MCF 10A (cell line): ENCODE results near the gene ARL4C. TPM values are rescaled to one million over a fixed set of nuclear protein-coding genes. Genes with fewer than 3 reads are reported as not detected.
A peak's percentile ranks its signal among the peaks of the same experiment; 100 is the strongest.
"Not testable (repeated sequence)": the region's sequence is repeated elsewhere in the genome, so short reads cannot be mapped to it uniquely, and the experiment has no call there.

Experiments
- BruUV-seq: library from RNA; stranded (reverse); fragments of 400-500 nt; replicated peaks from 2 replicates; lab custom pipeline; 2021; lab: Mats Ljungman, UMichigan
- CTCF ChIA-PET: fragments of 300-600 bp; sonication (Branson Sonifier 250); formaldehyde crosslinking; extraction: SDS; loops from one replicate; lab custom pipeline; 2021; ENCODE audit warnings: antibody characterized with exemption, inconsistent platforms; lab: Yijun Ruan, JAX
- POLR2A ChIA-PET: fragments of 300-600, 350-650 bp; sonication (Branson Sonifier 250); formaldehyde crosslinking; extraction: SDS; loops from one replicate; lab custom pipeline; 2020; ENCODE audit warnings: antibody characterized with exemption, inconsistent platforms; lab: Yijun Ruan, JAX
- DNase-seq: peaks from one replicate; pipeline ENCODE4 v3.0.0-alpha.2; 2018; ENCODE audit not compliant: unreplicated experiment
- H3K27ac Mint-ChIP-seq: one replicate; pipeline ENCODE4 v1.8.0; 2022; ENCODE audit warnings: mild to moderate bottlenecking, low read depth, mixed read lengths; ENCODE audit not compliant: unreplicated experiment
- H3K27me3 Mint-ChIP-seq: one replicate; pipeline ENCODE4 v1.8.0; 2022; ENCODE audit warnings: mixed read lengths; ENCODE audit not compliant: insufficient read depth, unreplicated experiment
- H3K36me3 Mint-ChIP-seq: one replicate; pipeline ENCODE4 v1.8.0; 2022; ENCODE audit warnings: mild to moderate bottlenecking, moderate library complexity, mixed read lengths; ENCODE audit not compliant: insufficient read depth, unreplicated experiment
- H3K4me1 Mint-ChIP-seq: one replicate; pipeline ENCODE4 v1.8.0; 2022; ENCODE audit warnings: mixed read lengths; ENCODE audit not compliant: insufficient read depth, unreplicated experiment
- H3K4me3 Mint-ChIP-seq: one replicate; pipeline ENCODE4 v1.8.0; 2022; ENCODE audit warnings: mild to moderate bottlenecking, moderate library complexity, mixed read lengths; ENCODE audit not compliant: unreplicated experiment
- H3K9me3 Mint-ChIP-seq: one replicate; pipeline ENCODE4 v1.8.0; 2022; ENCODE audit warnings: mixed read lengths; ENCODE audit not compliant: unreplicated experiment
- CTCF ChIP-seq: fragments of 200-600 bp; IDR thresholded peaks from one replicate; pipeline ENCODE4 v1.8.0; 2022; ENCODE audit warnings: antibody characterized with exemption, mild to moderate bottlenecking; ENCODE audit not compliant: unreplicated experiment
- intact Hi-C: fragments of 100-400 bp; cut with micrococcal nuclease; formaldehyde crosslinking; loops from 2 replicates; pipeline ENCODE4 v1.14.1; 2022
- total RNA-seq: library from RNA; stranded (reverse); gene quantifications from 2 replicates; pipeline ENCODE4 v1.2.3, GENCODE V29; 2022

ARL4C gene
- total RNA-seq, 1 experiment from 2014 or later, result 3.5 TPM

GRCh38 chr2:234457421-234457820 is 39.5 kb downstream of the ARL4C start:
- Mint-ChIP-seq H3K9me3 (no peaks in the 10 kb centered on the region), H3K4me3 (no peak overlapping the region), H3K36me3 (peaks cover 6% of the 10 kb centered on the region), H3K27ac (no peak overlapping the region), H3K4me1 (peaks cover 9% of the 10 kb centered on the region), H3K27me3 (no peaks in the 10 kb centered on the region)
- DNase-seq, result no peak
- CTCF ChIA-PET, result no interaction called here
- POLR2A ChIA-PET, result no interaction called here
- intact Hi-C loops, result no loop called here
- no peak for TF ChIP-seq CTCF
- BruUV-seq, result no TSS peak

GRCh38 chr2:234455246-234455645 is 41.6 kb downstream of the ARL4C start:
- H3K27me3 Mint-ChIP-seq, H3K9me3 Mint-ChIP-seq, intact Hi-C loops, BruUV-seq, H3K36me3 Mint-ChIP-seq, POLR2A ChIA-PET, H3K4me3 Mint-ChIP-seq, DNase-seq, H3K27ac Mint-ChIP-seq: not testable (repeated sequence)
- CTCF ChIA-PET, result interaction anchor here (0.8 kb wide), 1 partner anchor 42 kb away, joined by 3 read pairs; no protein-coding TSS in a partner anchor
- peaks cover 14% of the 10 kb centered on the region for H3K4me1 Mint-ChIP-seq

- CTCF ChIA-PET, result interaction anchor here (0.6 to 0.8 kb wide), 2 partner anchors 43 to 189 kb away, joined by 3 read pairs; no protein-coding TSS in a partner anchor
- Mint-ChIP-seq H3K9me3 (no peaks in the 10 kb centered on the region), H3K27ac (no peak overlapping the region), H3K4me3 (no peak overlapping the region), H3K4me1 (peaks cover 14% of the 10 kb centered on the region), H3K36me3 (peaks cover 6% of the 10 kb centered on the region), H3K27me3 (no peaks in the 10 kb centered on the region)
- TF ChIP-seq CTCF, result no peak
- BruUV-seq, result no TSS peak
- intact Hi-C loops, result no loop called here
- POLR2A ChIA-PET, result interaction anchor here (1.6 kb wide), 1 partner anchor 39 kb away, joined by 4 read pairs; no protein-coding TSS in a partner anchor
- no peak for DNase-seq
These were observed 42.4 kb downstream of the ARL4C start for GRCh38 chr2:234454433-234454832.

GRCh38 chr2:234453216-234453615 is 43.7 kb downstream of the ARL4C start:
- no peaks in the 10 kb centered on the region for H3K27me3 Mint-ChIP-seq
- TF ChIP-seq CTCF, result no peak
- H3K4me1 Mint-ChIP-seq, result peaks cover 14% of the 10 kb centered on the region
- H3K36me3 Mint-ChIP-seq, result peaks cover 6% of the 10 kb centered on the region
- peak overlapping the region; percentile 10 for H3K27ac Mint-ChIP-seq
- intact Hi-C loops, result no loop called here
- H3K9me3 Mint-ChIP-seq, result no peaks in the 10 kb centered on the region
- no peak overlapping the region for H3K4me3 Mint-ChIP-seq
- BruUV-seq, result no TSS peak
- CTCF ChIA-PET, result no interaction called here
- POLR2A ChIA-PET, result interaction anchor here (0.6 to 1.6 kb wide), 3 partner anchors 41 to 1603 kb away, joined by 3 to 4 read pairs (median 4); no protein-coding TSS in a partner anchor
- no peak for DNase-seq
